ENCODE results near the gene CUX1. TPM values are rescaled to one million over a fixed set of nuclear protein-coding genes. Genes with fewer than 3 reads are reported as not detected.
A peak's percentile ranks its signal among the peaks of the same experiment; 100 is the strongest.

The CUX1 gene
- total RNA-seq, 1 experiment from 2014 or later: 116 TPM

GRCh38 chr7:101865031-101865430 lies 47.6 kb downstream of the CUX1 start:
- Histone ChIP-seq H3K9me3 (no peaks in the 10 kb centered on the region), H3K4me3 (ENCODE audit: low read depth, low read length) (no peak overlapping the region), H3K36me3 (ENCODE audit: control insufficient read depth, insufficient read depth, low read length) (no peaks in the 10 kb centered on the region), H3K27me3 (replicated peaks; ENCODE audit: control insufficient read depth, insufficient read depth, low read length) (no peaks in the 10 kb centered on the region), H3K4me1 (peaks cover 28% of the 10 kb centered on the region)
- Mint-ChIP-seq H3K36me3 (ENCODE audit: insufficient read depth, unreplicated experiment) (peaks cover 76% of the 10 kb centered on the region), H3K4me3 (ENCODE audit: unreplicated experiment) (no peak overlapping the region), H3K9me3 (ENCODE audit: unreplicated experiment) (no peaks in the 10 kb centered on the region), H3K27me3 (ENCODE audit: insufficient read depth, unreplicated experiment) (no peaks in the 10 kb centered on the region), H3K4me1 (ENCODE audit: low read depth, unreplicated experiment) (peaks cover 36% of the 10 kb centered on the region), H3K27ac (ENCODE audit: unreplicated experiment) (peak overlapping the region; percentile 29)
- intact Hi-C loops (cut with micrococcal nuclease; ENCODE audit: unreplicated experiment): no loop called here
- ChIA-PET POLR2A (interaction anchor here (0.6 kb wide), 1 partner anchor 16 kb away, joined by 3 read pairs; no protein-coding TSS in a partner anchor), CTCF (interaction anchor here (0.5 kb wide), 1 partner anchor 23 kb away, joined by 4 read pairs; no protein-coding TSS in a partner anchor)
- DNase-seq: no peak
- no TSS peak for BruUV-seq (replicated peaks)
- TF ChIP-seq, protein P1, sequence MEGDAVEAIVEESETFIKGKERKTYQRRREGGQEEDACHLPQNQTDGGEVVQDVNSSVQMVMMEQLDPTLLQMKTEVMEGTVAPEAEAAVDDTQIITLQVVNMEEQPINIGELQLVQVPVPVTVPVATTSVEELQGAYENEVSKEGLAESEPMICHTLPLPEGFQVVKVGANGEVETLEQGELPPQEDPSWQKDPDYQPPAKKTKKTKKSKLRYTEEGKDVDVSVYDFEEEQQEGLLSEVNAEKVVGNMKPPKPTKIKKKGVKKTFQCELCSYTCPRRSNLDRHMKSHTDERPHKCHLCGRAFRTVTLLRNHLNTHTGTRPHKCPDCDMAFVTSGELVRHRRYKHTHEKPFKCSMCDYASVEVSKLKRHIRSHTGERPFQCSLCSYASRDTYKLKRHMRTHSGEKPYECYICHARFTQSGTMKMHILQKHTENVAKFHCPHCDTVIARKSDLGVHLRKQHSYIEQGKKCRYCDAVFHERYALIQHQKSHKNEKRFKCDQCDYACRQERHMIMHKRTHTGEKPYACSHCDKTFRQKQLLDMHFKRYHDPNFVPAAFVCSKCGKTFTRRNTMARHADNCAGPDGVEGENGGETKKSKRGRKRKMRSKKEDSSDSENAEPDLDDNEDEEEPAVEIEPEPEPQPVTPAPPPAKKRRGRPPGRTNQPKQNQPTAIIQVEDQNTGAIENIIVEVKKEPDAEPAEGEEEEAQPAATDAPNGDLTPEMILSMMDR (IDR thresholded peaks at IDR 0.05; ENCODE audit: insufficient read depth in 1 of 2, low read depth in 1 of 2, low read length in 1 of 2, severe bottlenecking in 1 of 2, unreplicated experiment in 1 of 2): no peak

DNA sequence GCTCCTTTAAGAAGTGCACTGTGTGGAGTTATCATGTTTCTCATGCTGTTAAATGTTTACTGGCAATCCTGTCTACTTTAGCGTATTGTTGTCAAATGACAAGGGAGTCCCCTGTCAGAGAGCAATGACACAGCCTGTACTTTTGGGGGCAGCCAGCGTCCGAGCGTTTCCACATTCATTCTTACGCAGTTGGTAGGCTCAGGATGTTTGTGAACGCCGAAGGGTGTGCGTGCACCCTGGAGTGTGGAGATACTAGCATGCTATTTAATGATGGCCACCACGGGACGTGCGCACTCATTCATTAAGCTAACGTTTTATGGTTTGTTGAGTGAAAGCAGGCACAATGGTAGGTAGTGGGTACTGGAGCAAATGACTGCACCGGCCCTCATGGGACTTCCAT lies 48.0 kb downstream of the CUX1 start:
- Mint-ChIP-seq H3K9me3 (ENCODE audit: unreplicated experiment) (no peaks in the 10 kb centered on the region), H3K36me3 (ENCODE audit: insufficient read depth, unreplicated experiment) (peaks cover 76% of the 10 kb centered on the region), H3K27me3 (ENCODE audit: insufficient read depth, unreplicated experiment) (no peaks in the 10 kb centered on the region), H3K4me1 (ENCODE audit: low read depth, unreplicated experiment) (peaks cover 36% of the 10 kb centered on the region), H3K4me3 (ENCODE audit: unreplicated experiment) (no peak overlapping the region), H3K27ac (ENCODE audit: unreplicated experiment) (peak overlapping the region; percentile 29)
- ChIA-PET CTCF (no interaction called here), POLR2A (interaction anchor here (0.6 kb wide), 1 partner anchor 17 kb away, joined by 3 read pairs; no protein-coding TSS in a partner anchor)
- Histone ChIP-seq H3K4me3 (ENCODE audit: low read depth, low read length) (no peak overlapping the region), H3K4me1 (peaks cover 32% of the 10 kb centered on the region), H3K9me3 (no peaks in the 10 kb centered on the region), H3K36me3 (ENCODE audit: control insufficient read depth, insufficient read depth, low read length) (no peaks in the 10 kb centered on the region), H3K27me3 (replicated peaks; ENCODE audit: control insufficient read depth, insufficient read depth, low read length) (no peaks in the 10 kb centered on the region)
- TF ChIP-seq, protein P1 (IDR thresholded peaks at IDR 0.05; ENCODE audit: insufficient read depth in 1 of 2, low read depth in 1 of 2, low read length in 1 of 2, severe bottlenecking in 1 of 2, unreplicated experiment in 1 of 2): no peak
- DNase-seq: no peak
- BruUV-seq (replicated peaks): no TSS peak
- intact Hi-C loops (cut with micrococcal nuclease; ENCODE audit: unreplicated experiment): no loop called here

- H3K27ac Mint-ChIP-seq (ENCODE audit: unreplicated experiment): peak overlapping the region; percentile 81
- intact Hi-C loops (cut with micrococcal nuclease; ENCODE audit: unreplicated experiment): no loop called here
Measured at GRCh38 chr7:101866328-101866727, 48.9 kb downstream of the CUX1 start.

More at GRCh38 chr7:101866328-101866727, 48.9 kb downstream of the CUX1 start:
- peaks cover 39% of the 10 kb centered on the region for H3K4me1 ChIP-seq
- no peaks in the 10 kb centered on the region for H3K27me3 ChIP-seq (replicated peaks; ENCODE audit: control insufficient read depth, insufficient read depth, low read length)
- TF ChIP-seq, protein P1 (IDR thresholded peaks at IDR 0.05; ENCODE audit: insufficient read depth in 1 of 2, low read depth in 1 of 2, low read length in 1 of 2, severe bottlenecking in 1 of 2, unreplicated experiment in 1 of 2): no peak
- DNase-seq: no peak
- CTCF ChIA-PET: no interaction called here
- POLR2A ChIA-PET: no interaction called here
- no peak overlapping the region for H3K4me3 ChIP-seq (ENCODE audit: low read depth, low read length)
- peaks cover 40% of the 10 kb centered on the region for H3K4me1 Mint-ChIP-seq (ENCODE audit: low read depth, unreplicated experiment)
- H3K36me3 Mint-ChIP-seq (ENCODE audit: insufficient read depth, unreplicated experiment): peaks cover 80% of the 10 kb centered on the region
- H3K36me3 ChIP-seq (ENCODE audit: control insufficient read depth, insufficient read depth, low read length): no peaks in the 10 kb centered on the region
- H3K9me3 ChIP-seq: no peaks in the 10 kb centered on the region
- BruUV-seq (replicated peaks): no TSS peak
- no peak overlapping the region for H3K4me3 Mint-ChIP-seq (ENCODE audit: unreplicated experiment)
- no peaks in the 10 kb centered on the region for H3K9me3 Mint-ChIP-seq (ENCODE audit: unreplicated experiment)
- no peaks in the 10 kb centered on the region for H3K27me3 Mint-ChIP-seq (ENCODE audit: insufficient read depth, unreplicated experiment)

Measured in Caco-2 (cell line).